ENCODE measurements around the gene CA10. TPM values are rescaled to one million over a fixed set of nuclear protein-coding genes. Genes with fewer than 3 reads are reported as not detected.

Gene CA10
- total RNA-seq, 4 donors from 2014 or later, result not detected

DNA sequence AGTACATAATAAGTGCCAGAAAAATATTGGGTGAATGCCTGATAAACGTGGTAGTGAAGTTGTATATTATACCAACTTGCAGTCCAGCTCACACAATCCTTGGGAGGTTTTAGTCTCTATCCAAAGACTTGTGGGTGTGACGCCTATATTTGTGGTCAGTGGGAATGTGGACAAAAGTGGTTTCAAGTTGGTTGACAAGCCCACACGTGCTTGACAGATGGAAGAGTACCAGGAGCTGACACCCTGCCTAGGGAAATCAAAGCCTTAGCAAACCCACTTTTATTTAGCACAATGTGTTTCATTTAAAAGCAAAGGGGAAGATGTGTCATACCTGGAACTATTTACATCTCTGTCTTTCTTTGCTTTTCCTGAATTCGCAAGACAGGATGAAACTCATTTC lies 79.0 kb downstream of the CA10 start:
- no peaks in the 10 kb centered on the region for H3K36me3 ChIP-seq
- H3K9me3 ChIP-seq, result no peaks in the 10 kb centered on the region
- 56% methylated on average over 4 of the region's 4 CpGs for WGBS
- H3K27ac ChIP-seq, result no peak overlapping the region
- H3K27me3 ChIP-seq, result no peaks in the 10 kb centered on the region
- no peaks in the 10 kb centered on the region for H3K4me1 ChIP-seq
- H3K4me3 ChIP-seq, result no peak overlapping the region
- DNase-seq (ENCODE audit: low spot score in 2 of 2), result no peak
- TF ChIP-seq POLR2AphosphoS5 (IDR thresholded peaks at IDR 0.05) (no peak), EP300 (IDR thresholded peaks at IDR 0.05) (no peak), POLR2A (IDR thresholded peaks at IDR 0.05) (no peak)
- TF ChIP-seq, protein P1, sequence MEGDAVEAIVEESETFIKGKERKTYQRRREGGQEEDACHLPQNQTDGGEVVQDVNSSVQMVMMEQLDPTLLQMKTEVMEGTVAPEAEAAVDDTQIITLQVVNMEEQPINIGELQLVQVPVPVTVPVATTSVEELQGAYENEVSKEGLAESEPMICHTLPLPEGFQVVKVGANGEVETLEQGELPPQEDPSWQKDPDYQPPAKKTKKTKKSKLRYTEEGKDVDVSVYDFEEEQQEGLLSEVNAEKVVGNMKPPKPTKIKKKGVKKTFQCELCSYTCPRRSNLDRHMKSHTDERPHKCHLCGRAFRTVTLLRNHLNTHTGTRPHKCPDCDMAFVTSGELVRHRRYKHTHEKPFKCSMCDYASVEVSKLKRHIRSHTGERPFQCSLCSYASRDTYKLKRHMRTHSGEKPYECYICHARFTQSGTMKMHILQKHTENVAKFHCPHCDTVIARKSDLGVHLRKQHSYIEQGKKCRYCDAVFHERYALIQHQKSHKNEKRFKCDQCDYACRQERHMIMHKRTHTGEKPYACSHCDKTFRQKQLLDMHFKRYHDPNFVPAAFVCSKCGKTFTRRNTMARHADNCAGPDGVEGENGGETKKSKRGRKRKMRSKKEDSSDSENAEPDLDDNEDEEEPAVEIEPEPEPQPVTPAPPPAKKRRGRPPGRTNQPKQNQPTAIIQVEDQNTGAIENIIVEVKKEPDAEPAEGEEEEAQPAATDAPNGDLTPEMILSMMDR (IDR thresholded peaks at IDR 0.05), result no peak

DNA sequence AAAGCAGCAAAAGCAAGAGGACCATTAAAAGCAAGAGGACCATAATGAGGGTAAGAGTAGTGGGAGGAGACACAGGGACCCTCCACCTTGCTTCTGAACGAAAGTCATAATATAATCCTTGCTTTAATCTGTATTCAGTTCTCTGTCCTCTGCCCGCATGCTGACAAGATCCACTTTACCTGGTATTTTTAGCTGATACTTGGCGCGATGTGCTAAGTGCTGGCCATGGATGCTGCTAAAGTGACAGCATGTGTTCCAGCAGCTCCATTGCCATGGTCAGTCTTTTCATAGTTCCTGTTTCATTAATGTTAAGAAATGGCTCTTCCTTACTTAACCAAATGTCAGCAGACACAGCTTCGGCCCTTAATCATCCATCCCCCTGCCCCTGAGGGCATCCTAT lies 86.8 kb downstream of the CA10 start:
- Histone ChIP-seq H3K9me3 (no peaks in the 10 kb centered on the region), H3K4me1 (no peaks in the 10 kb centered on the region), H3K27me3 (no peaks in the 10 kb centered on the region), H3K36me3 (no peaks in the 10 kb centered on the region), H3K4me3 (no peak overlapping the region), H3K27ac (no peak overlapping the region)
- TF ChIP-seq EP300 (IDR thresholded peaks at IDR 0.05) (no peak), POLR2A (IDR thresholded peaks at IDR 0.05) (no peak), POLR2AphosphoS5 (IDR thresholded peaks at IDR 0.05) (no peak)
- TF ChIP-seq, protein P1 (IDR thresholded peaks at IDR 0.05), result no peak
- WGBS, result 82% methylated on average over 5 of the region's 5 CpGs
- no peak for DNase-seq (ENCODE audit: low spot score in 2 of 2)

DNA sequence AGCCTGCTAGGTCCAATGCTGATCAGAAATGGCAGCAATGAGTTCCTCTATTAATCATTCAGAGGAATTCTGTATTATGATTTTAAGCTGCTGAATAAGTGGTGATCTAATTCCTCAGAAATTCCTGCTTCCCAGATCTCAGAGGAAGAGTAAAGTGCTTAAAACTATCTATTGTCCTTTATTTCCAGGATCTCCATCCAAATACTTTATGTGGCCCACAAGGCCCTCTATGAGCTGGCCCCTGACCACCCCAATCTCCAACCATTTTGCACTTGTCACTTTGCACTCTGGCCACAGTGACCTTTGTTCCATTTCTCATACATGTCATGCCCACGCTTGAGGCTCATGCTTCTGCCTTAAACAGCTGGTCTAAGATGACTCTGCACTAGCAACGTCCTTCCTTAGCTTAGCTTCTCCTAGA lies 93.7 kb downstream of the CA10 start:
- Histone ChIP-seq H3K9me3 (peaks cover 3% of the 10 kb centered on the region), H3K27ac (no peak overlapping the region), H3K27me3 (no peaks in the 10 kb centered on the region), H3K4me1 (no peaks in the 10 kb centered on the region), H3K4me3 (no peak overlapping the region), H3K36me3 (no peaks in the 10 kb centered on the region)
- TF ChIP-seq EP300 (IDR thresholded peaks at IDR 0.05) (no peak), POLR2A (IDR thresholded peaks at IDR 0.05) (no peak), POLR2AphosphoS5 (IDR thresholded peaks at IDR 0.05) (no peak)
- TF ChIP-seq, protein P1 (IDR thresholded peaks at IDR 0.05), result no peak
- WGBS, result 48% methylated on average over 2 of the region's 2 CpGs
- DNase-seq (ENCODE audit: low spot score in 2 of 2), result no peak

DNA sequence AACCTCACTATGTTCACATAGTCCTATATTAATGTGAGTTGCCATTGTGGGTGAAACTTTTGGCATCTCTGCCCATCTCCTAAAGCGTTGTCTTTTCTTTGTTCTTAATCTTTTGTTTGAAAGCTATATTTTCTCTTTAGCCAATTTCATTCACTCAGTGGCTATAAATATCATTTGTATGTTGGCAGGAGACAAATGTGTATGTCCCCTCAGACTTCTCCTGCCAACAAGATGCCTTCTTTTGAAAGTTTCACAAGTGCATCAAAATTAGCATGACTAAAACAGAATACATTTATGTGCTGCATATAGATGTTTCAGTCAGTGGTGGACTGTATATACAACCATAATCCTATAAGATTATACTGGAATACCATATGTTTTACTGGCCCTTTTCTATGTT lies 109.0 kb downstream of the CA10 start:
- Histone ChIP-seq H3K9me3 (no peaks in the 10 kb centered on the region), H3K4me3 (no peak overlapping the region), H3K27me3 (no peaks in the 10 kb centered on the region), H3K27ac (no peak overlapping the region), H3K36me3 (no peaks in the 10 kb centered on the region), H3K4me1 (no peaks in the 10 kb centered on the region)
- TF ChIP-seq, protein P1 (IDR thresholded peaks at IDR 0.05), result no peak
- TF ChIP-seq EP300 (IDR thresholded peaks at IDR 0.05), result no peak
- TF ChIP-seq POLR2A (IDR thresholded peaks at IDR 0.05), result no peak
- TF ChIP-seq POLR2AphosphoS5 (IDR thresholded peaks at IDR 0.05), result no peak
- WGBS, result 55% methylated on average over 1 of the region's 1 CpG
- DNase-seq (ENCODE audit: low spot score in 2 of 2), result no peak

DNA sequence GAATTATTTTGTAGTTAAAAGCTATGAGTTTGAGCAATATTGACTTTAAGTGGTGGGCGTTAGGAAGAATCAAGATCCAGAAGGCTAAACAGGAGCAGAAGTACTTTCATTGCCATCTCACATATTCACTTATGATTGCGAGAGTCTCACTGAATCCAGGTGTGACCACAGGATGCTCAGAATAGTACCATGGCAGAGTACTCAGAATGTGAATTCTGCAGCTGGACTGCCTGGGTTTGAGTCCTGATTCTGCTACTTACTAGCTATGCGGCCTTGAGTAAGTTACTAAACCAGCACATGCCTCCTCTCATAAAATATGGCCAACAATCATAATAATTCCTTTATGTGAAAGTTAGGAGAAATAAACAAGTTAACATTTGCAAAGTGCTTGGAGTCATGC lies 109.5 kb downstream of the CA10 start:
- H3K4me3 ChIP-seq, result no peak overlapping the region
- 88% methylated on average over 3 of the region's 3 CpGs for WGBS
- no peaks in the 10 kb centered on the region for H3K36me3 ChIP-seq
- H3K9me3 ChIP-seq, result no peaks in the 10 kb centered on the region
- no peaks in the 10 kb centered on the region for H3K27me3 ChIP-seq
- H3K27ac ChIP-seq, result no peak overlapping the region
- no peaks in the 10 kb centered on the region for H3K4me1 ChIP-seq
- TF ChIP-seq, protein P1 (IDR thresholded peaks at IDR 0.05), result no peak
- TF ChIP-seq POLR2A (IDR thresholded peaks at IDR 0.05) (no peak), POLR2AphosphoS5 (IDR thresholded peaks at IDR 0.05) (no peak), EP300 (IDR thresholded peaks at IDR 0.05) (no peak)
- DNase-seq (ENCODE audit: low spot score in 2 of 2), result no peak
